ENCODE measurements around the gene MZF1. TPM values are rescaled to one million over a fixed set of nuclear protein-coding genes. Genes with fewer than 3 reads are reported as not detected.
A peak's percentile ranks its signal among the peaks of the same experiment; 100 is the strongest.
"Not testable (repeated sequence)": the region's sequence is repeated elsewhere in the genome, so short reads cannot be mapped to it uniquely, and the experiment has no call there.

The MZF1 gene
- total RNA-seq, result 10 to 100 TPM in 3 of 4 donors, 1 to 10 TPM in 1; 6.8 to 21.5 (median 15.1) TPM

DNA sequence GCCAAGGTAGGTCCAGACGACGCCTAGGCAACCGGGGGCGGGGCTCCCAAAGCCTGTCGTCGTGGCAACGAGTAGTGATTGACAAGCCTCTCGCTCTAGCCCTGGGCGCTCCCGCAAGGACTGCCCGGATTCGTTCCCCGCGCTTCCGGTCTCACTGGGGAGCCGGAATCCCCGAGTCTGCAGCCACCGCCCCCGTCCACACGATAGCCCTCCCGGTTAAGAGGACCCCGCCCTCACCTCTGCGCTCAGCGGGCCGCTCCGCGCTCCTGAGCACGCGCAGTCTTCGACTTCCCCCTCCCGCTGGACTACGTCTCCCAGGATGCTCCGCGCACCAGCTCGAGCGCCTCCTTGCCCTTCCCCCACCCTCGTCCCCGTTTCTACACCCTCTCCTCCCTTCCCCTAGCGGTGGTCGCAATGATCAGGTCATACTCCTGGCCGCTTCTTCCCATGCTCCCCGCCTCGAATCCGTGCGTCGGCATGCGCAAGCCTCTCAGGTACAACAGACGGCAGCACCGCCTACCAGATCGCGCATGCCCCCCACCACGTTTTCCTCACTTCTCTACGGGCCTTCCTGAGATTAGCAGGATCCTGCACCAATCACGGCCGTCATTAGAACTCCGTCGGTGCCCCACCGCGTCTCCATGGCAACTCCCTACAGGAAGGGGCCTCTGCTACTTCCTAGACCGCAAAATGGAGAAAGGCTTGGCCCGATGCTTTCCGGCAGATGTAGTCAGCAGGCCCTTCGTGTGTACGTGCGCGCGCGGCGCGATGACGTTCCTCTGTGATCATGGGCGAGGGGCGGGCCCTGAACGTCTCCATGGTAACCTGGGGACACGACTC is at the start of gene MZF1:
MZF1 (minus strand) TSS at position 518 of the 840 bp plus-strand sequence. CDS start 1,946 bp downstream, outside the sequence.
- Histone ChIP-seq H3K4me1 (peaks cover 18 to 24% of the 10 kb centered on the region in 2 donors), H3K27me3 (no peaks in the 10 kb centered on the region), H3K9me3 (no peaks in the 10 kb centered on the region), H3K36me3 (peaks cover 0 to 22% of the 10 kb centered on the region in 2 donors), H3K4me3 (peak within 1 kb of the TSS; percentile 70 to 85 (median 76)), H3K27ac (peak within 1 kb of the TSS; percentile 95 to 99 (median 98))
- intact Hi-C loops (cut with DNase I; ENCODE audit: low total_unique reads), result loop anchor here (1.0 kb wide), 3 partner anchors 14 to 29 kb away; partner anchors contain the start of genes CHMP2A and TRIM28
- in situ Hi-C loops (cut with MboI; ENCODE audit: low sequenced_read_pairs in 4 of 4), result no loop called here
- TF ChIP-seq POLR2A (IDR thresholded peaks at IDR 0.05), result peak; percentile 37 to 40
- TF ChIP-seq, protein P1, sequence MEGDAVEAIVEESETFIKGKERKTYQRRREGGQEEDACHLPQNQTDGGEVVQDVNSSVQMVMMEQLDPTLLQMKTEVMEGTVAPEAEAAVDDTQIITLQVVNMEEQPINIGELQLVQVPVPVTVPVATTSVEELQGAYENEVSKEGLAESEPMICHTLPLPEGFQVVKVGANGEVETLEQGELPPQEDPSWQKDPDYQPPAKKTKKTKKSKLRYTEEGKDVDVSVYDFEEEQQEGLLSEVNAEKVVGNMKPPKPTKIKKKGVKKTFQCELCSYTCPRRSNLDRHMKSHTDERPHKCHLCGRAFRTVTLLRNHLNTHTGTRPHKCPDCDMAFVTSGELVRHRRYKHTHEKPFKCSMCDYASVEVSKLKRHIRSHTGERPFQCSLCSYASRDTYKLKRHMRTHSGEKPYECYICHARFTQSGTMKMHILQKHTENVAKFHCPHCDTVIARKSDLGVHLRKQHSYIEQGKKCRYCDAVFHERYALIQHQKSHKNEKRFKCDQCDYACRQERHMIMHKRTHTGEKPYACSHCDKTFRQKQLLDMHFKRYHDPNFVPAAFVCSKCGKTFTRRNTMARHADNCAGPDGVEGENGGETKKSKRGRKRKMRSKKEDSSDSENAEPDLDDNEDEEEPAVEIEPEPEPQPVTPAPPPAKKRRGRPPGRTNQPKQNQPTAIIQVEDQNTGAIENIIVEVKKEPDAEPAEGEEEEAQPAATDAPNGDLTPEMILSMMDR (IDR thresholded peaks at IDR 0.05 in 4 of 5, conservative IDR thresholded peaks at IDR 0.05 in 1 of 5), result peak in 4 of 5 experiments; percentile 8 to 41 (median 26)
- DNase-seq (peak; percentile 100), ATAC-seq (peak; percentile 82 to 84)

DNA sequence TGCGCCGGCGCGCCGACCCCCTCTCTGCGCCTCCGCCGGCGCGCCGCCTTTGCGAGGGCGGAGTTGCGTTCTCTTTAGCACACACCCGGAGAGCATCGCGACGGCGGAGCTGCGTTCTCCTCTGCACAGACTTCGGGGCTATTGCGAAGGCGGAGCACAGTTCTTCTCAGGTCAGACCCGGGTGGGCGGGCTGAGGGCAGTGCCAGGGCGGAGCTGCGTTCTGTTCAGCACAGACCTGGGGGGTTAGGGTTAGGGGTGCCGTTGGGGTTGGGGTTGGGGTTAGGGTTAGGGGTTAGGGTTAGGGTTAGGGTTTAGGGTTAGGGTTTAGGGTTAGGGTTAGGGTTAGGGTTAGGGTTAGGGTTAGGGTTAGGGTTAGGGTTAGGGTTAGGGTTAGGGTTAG is 34.1 kb upstream of the MZF1 start:
- intact Hi-C loops (cut with DNase I; ENCODE audit: low total_unique reads); H3K27me3 ChIP-seq; DNase-seq; H3K4me3 ChIP-seq; H3K27ac ChIP-seq; ATAC-seq; H3K36me3 ChIP-seq; H3K9me3 ChIP-seq; in situ Hi-C loops (cut with MboI; ENCODE audit: low sequenced_read_pairs in 4 of 4); H3K4me1 ChIP-seq: not testable (repeated sequence)

DNA sequence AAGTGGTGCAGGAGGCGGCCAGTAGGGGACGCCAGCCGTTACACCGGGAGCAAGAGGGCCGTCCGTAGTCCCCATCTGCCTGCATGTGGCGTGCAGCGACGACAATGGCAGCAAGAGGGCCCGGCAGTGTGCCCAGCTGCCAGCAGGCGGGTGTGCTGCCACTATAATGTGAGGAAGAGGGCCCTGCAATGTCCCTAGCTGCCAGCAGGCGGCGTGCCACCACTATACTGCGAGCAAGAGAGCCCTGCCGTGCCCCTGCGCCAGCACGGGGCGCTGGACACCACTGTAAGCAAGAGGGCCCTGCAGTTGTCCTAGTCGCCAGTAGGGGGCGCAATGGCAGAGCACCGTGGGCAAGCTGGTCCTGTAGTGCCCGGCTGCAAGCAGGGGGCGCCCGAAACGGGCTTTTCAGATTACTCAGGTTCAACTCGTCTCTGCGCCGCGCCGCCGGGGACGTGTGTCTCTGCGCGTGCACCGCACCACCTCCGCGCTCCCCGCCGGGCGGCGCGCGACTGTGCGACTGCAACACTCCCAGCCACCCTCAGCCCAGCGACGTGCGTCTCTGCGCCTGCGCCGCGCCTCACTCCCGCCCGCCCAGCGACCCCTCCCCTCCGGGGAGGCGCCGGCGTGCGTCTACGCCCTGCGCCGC is 33.2 kb upstream of the MZF1 start:
- H3K4me3 ChIP-seq; intact Hi-C loops (cut with DNase I; ENCODE audit: low total_unique reads); in situ Hi-C loops (cut with MboI; ENCODE audit: low sequenced_read_pairs in 4 of 4); H3K4me1 ChIP-seq; DNase-seq; H3K27me3 ChIP-seq; H3K27ac ChIP-seq; H3K9me3 ChIP-seq; ATAC-seq; H3K36me3 ChIP-seq: not testable (repeated sequence)
- TF ChIP-seq, protein P1 (IDR thresholded peaks at IDR 0.05 in 4 of 5, conservative IDR thresholded peaks at IDR 0.05 in 1 of 5), result peak in 2 of 5 experiments; percentile 24 to 52

DNA sequence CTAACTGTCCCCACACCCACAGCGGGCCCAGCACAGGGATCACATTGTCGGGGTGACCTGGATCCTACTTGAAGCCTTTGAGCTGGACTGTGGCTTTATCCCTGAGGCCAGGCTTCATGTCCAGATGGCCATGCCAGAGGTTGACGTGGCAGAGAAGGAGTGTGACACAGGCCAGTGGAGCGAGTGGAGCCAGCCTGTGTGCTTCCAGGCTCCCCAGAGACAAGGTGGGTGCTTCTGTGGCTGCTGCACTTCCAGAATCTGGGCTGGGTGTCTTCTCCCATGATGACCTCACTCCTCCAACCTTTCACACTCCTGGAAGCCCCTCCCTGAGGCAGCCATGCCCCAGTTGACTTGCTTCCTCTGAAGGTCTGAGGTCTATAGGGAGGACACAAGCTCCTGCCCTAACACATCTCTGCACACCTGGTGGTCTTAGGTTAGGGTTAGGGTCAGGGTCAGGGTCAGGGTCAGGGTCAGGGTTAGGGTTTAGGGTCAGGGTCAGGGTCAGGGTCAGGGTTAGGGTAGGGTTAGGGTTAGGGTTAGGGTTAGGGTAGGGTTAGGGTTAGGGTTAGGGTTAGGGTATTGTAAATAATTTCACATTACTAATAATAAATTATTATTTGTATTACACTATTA is 13.1 kb upstream of the MZF1 start:
- ATAC-seq, result no peak
- TF ChIP-seq, protein P1 (IDR thresholded peaks at IDR 0.05 in 4 of 5, conservative IDR thresholded peaks at IDR 0.05 in 1 of 5), result no peak
- TF ChIP-seq POLR2A (IDR thresholded peaks at IDR 0.05), result no peak
- H3K4me3 ChIP-seq, result no peak overlapping the region
- intact Hi-C loops (cut with DNase I; ENCODE audit: low total_unique reads) (no loop called here), in situ Hi-C loops (cut with MboI; ENCODE audit: low sequenced_read_pairs in 4 of 4) (no loop called here)
- H3K9me3 ChIP-seq, result no peaks in the 10 kb centered on the region
- no peak for DNase-seq
- H3K27me3 ChIP-seq, result no peaks in the 10 kb centered on the region
- no peaks in the 10 kb centered on the region for H3K4me1 ChIP-seq
- H3K36me3 ChIP-seq, result peaks cover 0 to 19% of the 10 kb centered on the region in 2 donors
- H3K27ac ChIP-seq, result no peak overlapping the region

Measured in gastrocnemius medialis (tissue), 4 donors.